ENCODE measurements around the gene LMX1B.

LMX1B gene

GRCh38 chr9:126581893-126582292 lies 31.8 kb upstream of the LMX1B start:
- no peak overlapping the region for H3K27ac ChIP-seq
- TF ChIP-seq, protein P1, sequence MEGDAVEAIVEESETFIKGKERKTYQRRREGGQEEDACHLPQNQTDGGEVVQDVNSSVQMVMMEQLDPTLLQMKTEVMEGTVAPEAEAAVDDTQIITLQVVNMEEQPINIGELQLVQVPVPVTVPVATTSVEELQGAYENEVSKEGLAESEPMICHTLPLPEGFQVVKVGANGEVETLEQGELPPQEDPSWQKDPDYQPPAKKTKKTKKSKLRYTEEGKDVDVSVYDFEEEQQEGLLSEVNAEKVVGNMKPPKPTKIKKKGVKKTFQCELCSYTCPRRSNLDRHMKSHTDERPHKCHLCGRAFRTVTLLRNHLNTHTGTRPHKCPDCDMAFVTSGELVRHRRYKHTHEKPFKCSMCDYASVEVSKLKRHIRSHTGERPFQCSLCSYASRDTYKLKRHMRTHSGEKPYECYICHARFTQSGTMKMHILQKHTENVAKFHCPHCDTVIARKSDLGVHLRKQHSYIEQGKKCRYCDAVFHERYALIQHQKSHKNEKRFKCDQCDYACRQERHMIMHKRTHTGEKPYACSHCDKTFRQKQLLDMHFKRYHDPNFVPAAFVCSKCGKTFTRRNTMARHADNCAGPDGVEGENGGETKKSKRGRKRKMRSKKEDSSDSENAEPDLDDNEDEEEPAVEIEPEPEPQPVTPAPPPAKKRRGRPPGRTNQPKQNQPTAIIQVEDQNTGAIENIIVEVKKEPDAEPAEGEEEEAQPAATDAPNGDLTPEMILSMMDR (IDR thresholded peaks at IDR 0.05), result no peak
- no peak for TF ChIP-seq ZFX (IDR thresholded peaks at IDR 0.05; ENCODE audit: borderline replicate concordance)

GRCh38 chr9:126582427-126582826 lies 31.3 kb upstream of the LMX1B start:
- TF ChIP-seq, protein P1 (IDR thresholded peaks at IDR 0.05), result no peak
- no peak for TF ChIP-seq ZFX (IDR thresholded peaks at IDR 0.05; ENCODE audit: borderline replicate concordance)
- H3K27ac ChIP-seq, result no peak overlapping the region

- TF ChIP-seq ZFX (IDR thresholded peaks at IDR 0.05; ENCODE audit: borderline replicate concordance), result no peak
- TF ChIP-seq, protein P1 (IDR thresholded peaks at IDR 0.05), result no peak
- H3K27ac ChIP-seq, result no peak overlapping the region
Observed at GRCh38 chr9:126583144-126583760, 30.5 kb upstream of the LMX1B start.

GRCh38 chr9:126584611-126585010 lies 29.1 kb upstream of the LMX1B start:
- no peak overlapping the region for H3K27ac ChIP-seq
- TF ChIP-seq ZFX (IDR thresholded peaks at IDR 0.05; ENCODE audit: borderline replicate concordance), result no peak
- TF ChIP-seq, protein P1 (IDR thresholded peaks at IDR 0.05), result no peak

DNA sequence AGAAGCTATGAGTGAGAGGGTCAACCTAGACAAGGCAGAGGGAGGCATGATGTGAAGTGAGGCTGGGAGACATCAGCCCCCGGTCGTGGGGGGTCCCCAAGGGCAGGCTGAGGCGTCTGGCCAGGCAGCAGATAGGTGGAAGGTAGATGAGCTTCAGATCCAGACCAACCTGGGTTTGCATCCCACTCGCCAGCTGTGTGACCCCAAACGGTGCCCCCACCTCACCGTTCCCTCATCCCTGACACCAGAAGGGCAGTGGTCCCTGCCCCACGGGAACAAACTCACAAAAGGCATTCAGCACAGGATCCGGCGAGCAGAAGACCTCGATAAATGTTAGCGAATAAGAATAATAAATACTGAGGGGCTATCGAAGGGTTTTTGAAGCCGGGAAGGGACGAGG lies 27.5 kb upstream of the LMX1B start:
- TF ChIP-seq ZFX (IDR thresholded peaks at IDR 0.05; ENCODE audit: borderline replicate concordance), result no peak
- TF ChIP-seq, protein P1 (IDR thresholded peaks at IDR 0.05), result no peak
- H3K27ac ChIP-seq, result no peak overlapping the region

GRCh38 chr9:126587187-126588185 lies 26.2 kb upstream of the LMX1B start:
- TF ChIP-seq ZFX (IDR thresholded peaks at IDR 0.05; ENCODE audit: borderline replicate concordance), result no peak
- TF ChIP-seq, protein P1 (IDR thresholded peaks at IDR 0.05), result no peak
- no peak overlapping the region for H3K27ac ChIP-seq
